ENCODE data around the gene RALGAPA2.

RALGAPA2 gene

DNA sequence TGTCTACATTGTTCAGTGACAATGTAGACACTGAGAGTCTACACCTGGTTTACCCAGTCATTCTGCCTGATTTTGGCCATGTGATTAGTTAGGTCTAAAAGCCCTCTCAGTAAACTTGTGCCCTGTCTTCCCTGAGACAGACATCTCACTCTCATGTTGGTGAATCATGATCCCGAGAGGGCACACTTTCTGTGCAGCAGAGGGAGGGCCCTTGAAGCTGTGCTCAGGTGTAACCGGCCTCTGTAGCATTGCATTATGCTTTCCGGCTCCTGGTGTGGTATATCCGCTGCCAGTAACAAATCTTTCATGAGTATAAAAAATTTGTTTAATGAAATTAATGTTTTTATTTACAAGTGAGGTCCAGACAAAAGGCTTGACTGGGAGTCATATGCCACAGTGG, 85.0 kb downstream of the RALGAPA2 start:
- no peak for DNase-seq

DNA sequence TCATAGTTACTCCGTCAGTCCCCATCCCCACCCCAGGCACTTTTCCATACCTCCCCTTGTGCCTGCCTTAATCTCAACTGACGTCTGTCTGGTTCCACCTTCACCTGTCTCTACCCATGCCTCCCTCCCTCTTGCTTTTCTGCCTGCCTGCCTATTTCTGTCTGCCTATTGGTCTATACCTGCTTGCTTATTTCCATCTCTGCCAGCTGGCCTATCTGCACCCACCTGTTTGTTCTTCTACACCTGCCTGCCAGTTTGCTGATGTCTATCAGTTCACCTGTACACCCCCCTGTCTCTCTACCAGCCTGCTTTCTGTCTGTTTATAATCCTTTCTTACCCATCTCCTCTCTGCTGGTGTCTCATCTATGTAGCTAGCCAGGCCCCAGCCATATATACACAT, 87.5 kb downstream of the RALGAPA2 start:
- DNase-seq = peak; percentile 96 to 97

DNA sequence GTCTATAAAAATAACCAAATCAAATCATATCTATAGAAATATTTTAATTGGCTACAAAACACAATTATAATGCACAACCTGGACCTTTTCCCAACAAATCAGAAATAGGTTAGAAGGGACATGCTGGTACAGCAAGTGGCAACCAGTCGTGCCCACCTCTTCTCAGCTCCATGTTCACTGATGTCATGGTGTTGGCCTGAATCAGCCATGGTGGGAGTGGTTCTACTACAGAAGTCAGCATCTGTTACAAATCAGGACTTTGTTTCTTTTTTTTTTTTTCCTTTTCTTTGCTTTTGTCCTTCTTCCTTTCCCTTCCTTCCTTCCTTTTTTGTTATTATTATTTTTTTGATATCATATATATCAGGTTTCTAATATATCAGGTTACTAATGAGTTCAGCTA, 91.2 kb downstream of the RALGAPA2 start:
- no peak for DNase-seq

DNA sequence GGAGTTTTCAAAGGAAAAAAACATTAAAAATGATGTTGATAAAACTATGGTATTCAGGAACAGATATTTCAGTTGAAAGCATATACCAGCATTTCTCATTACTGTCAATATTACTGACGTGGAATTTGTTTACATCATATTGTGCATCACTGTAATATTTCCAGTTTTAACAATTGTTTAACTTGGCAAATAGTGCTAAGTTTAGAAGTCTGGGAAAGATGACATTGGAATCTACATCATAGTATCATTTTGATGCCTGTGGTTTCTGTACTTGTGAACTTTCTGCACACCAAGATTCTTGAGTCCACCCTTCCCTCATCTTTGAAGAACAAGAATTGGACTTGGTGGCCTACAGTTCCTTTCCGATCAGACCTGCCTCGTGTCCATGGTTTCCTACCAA, 98.1 kb downstream of the RALGAPA2 start:
- DNase-seq = no peak

DNA sequence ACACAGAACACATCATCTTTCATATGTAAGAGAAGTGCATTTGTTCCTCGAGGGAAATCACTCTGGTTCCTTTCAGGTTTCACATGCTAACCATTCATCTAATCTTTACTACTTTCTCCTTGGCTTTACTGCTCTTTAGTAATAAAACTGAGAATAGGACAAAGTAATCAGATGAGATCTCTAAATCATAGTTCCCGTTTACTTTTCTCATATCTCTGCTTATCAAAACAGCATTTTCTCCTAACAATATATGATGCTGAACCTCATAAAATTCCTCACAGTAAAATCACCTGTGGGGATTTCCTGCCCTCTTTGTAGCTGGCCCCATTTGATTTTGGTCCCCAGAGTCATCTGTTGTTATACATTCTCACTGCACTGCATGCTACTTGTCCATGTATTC, 100.2 kb downstream of the RALGAPA2 start:
- DNase-seq = no peak

DNA sequence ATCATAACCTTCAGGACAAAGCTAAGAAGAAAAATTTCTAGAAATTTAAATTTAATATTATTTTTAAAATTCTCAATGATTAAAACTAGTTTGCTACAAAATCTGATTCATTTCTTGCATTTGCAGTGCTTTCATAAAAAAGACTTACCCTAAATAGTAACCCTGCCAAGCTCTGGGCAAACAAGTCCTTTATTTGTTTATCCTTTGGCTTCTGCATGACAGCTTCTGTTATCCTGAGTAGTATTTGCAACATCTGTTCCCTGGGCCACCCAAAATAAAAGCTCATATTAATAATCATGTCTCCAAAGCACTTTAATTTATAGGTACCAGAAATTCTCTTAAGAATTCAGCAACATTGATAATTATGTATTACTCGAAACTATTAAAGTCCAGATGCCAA, 101.3 kb downstream of the RALGAPA2 start:
- DNase-seq = no peak

DNA sequence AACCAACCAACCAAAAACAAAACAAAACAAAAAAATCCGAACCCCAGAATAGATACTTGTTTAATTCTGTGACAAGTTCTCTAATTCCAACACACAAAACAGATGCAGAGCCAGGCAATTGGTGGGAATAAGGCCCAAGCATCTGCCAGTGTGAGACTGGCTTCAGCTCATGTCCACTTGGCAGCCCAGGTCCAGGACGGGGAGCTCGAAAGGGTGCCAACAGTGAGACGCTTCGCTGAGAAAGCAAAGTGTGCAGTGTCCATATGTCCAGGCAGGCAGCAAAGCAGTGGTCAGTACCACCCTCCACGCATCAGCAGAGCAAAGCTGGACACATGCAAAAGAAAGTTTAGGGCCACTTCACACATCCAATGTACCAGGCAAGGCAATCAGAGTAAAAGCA, 102.9 kb downstream of the RALGAPA2 start:
- DNase-seq = no peak

DNA sequence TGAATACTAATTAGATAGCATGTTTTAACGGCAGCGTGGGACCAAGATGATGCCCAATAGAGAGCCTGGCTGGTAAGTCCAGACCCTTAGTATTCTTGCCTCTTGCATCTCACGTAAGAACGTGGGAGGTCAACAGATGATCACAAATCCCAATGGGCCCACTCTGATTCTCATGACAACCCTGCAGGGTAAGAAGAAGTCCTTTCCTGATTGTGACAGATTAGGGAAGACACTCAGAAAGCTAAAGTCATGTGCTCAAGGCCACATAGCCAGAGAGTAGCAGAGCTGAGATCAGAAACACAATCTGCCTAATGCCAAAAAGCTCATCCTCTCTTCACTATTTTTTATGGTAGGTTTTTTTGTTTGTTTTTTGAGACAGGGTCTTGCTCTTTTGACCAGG, 103.8 kb downstream of the RALGAPA2 start:
- no peak for DNase-seq

DNA sequence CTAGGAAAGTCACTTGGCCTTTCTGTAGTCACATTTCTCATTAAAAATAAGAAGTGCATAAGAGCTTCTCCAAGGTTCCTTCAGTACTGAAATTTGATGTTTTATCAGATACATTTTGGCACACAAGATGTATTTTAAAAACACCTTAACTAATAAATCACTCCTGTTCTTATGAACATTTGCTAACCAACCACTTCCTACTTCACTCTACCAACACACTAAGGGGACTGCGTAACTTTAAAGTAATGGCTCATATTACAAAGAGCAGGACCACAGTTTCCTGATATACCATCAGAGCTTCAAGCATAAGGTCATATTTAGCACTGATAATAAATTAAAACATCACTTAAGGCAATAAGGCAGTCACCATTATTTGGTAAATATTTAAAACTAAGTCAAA, 104.4 kb downstream of the RALGAPA2 start:
- DNase-seq = no peak

DNA sequence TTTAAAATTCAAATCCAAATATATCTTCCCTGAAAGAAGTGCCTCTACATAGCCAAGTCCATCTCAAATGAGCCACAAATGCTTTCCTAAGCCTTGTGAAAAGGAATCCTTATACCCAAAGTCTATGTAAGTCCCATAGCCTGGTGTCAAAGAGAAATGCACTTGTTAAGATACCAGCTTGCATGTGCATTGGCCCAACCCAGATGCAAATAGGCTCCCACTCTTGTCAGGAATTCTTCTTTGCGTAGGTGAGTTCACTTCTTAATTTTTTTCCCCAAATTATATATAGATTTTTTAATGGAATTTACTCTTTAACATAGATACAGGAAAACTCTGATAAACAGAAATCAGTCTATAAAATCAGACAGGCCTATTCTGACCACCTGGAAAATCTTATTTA, 105.6 kb downstream of the RALGAPA2 start:
- DNase-seq = no peak

DNA sequence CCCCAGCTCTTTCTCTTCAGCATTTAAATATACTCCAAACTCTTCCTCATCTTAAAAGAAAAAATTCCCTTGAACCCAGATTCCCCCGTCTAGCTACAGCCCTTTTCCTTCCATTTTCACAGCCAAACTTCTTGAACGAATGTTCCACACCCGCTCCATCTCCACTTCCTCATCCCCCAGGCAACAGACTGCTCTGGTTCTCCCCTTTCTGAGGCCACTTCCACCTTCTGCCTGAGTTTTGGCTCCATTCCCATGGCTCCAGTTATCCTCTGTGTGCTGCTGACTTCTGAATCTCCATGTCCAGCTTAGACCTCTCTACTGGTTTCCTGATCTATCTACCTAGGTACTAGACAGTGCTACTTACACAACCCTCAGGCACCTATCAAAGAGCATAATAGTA, 106.4 kb downstream of the RALGAPA2 start:
- no peak for DNase-seq

DNA sequence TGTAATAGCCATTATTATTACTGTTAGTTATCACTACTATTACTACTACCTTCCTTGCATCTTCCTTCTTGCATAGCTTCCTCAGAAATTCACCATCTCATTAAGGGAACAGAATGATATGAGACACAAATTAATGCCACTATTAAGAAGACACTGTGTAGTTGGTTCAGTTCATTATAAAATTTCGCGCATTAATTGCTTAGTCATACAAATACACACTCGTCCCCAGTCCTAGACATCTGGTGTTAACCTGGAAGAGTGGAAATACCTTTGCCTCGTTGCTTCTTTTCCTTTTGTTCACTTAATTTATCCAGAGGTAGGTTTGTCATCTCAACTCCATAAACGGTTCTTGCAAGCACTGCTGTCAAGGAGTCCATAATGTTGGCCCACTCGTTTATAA, 107.5 kb downstream of the RALGAPA2 start:
- DNase-seq = no peak

DNA sequence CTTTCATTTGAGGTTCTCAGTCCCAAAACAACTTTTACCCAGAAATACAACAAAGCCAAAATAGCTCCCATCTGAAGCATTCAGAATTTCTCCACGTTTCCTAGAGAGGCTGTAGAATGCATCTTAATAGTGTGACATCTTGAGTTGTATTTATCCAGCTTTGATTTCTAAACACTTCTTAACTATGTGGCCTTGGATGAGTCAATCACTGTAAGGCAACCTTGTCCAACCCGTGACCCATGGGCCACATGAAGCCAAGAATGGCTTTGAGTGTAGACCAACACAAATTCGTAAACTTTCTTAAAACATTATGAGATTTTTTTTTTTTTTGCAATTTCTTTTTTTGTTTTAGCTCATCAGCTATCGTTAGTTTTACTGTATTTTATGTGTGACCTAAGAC, 108.1 kb downstream of the RALGAPA2 start:
- DNase-seq = no peak

DNA sequence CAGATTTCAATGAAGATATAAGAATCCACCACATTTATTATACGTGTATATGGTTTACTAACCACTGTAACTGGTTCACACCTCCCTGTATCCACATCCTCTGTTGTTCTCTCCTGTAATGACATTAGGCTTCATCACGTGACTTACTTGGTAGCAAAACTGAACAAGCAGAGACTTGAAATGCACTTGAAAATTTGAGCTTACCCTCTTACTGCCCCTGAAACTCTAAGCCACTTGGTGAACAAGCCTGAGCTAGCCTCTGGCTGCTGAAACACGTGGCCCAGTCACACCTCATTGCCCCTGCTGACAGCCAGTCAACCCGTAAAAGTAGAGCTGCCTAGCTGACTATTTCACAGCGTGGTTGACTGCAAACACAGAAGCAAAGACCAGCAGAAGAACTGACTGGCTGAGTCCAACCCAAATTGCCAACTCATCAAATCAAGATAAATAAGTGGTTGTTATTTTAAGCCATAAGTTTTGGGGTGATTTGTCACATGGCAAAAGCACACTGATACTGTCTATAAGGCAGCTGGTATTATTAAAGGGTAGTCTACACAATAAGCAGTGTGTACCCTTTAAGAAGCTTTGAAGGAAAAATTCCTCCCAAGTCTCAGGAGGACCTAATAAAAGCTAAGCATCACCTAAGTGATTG, 109.0 kb downstream of the RALGAPA2 start:
- DNase-seq = peak; percentile 84 to 92

DNA sequence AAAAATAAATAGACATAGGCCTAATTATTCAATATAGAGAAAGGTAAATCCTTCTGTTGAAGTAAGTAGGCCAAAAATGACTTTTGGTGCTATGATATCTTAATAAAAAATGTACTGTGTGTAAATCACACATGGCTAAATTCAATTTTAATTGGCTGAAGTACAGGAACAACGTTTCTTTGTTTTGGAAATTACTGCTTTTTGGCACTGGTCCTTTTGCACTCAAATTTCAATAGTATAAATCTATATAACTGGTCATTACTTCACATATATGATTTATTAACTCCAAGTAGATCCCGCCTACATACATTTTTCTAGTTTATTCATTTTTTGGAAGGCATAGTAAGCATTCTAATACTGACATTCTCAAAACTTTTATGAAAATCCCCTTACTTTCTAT, 114.5 kb downstream of the RALGAPA2 start:
- no peak for DNase-seq

DNA sequence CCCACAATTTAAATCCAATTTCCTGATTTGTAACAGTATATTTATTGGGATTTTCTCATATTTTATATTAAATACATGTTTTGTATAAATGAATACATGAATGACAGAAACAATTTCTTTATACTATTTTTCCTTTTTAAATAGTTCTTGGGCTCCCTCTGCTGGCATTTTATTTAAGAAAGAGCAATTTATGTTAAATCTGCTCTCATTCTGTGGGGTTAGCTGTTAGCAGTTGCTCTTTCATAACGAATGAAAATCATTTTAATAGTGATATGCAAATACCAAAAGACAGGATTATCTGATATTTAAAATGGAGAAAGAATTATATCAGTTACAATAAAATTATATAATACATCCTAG, 118.3 kb downstream of the RALGAPA2 start:
- peak; percentile 58 to 77 for DNase-seq

DNA sequence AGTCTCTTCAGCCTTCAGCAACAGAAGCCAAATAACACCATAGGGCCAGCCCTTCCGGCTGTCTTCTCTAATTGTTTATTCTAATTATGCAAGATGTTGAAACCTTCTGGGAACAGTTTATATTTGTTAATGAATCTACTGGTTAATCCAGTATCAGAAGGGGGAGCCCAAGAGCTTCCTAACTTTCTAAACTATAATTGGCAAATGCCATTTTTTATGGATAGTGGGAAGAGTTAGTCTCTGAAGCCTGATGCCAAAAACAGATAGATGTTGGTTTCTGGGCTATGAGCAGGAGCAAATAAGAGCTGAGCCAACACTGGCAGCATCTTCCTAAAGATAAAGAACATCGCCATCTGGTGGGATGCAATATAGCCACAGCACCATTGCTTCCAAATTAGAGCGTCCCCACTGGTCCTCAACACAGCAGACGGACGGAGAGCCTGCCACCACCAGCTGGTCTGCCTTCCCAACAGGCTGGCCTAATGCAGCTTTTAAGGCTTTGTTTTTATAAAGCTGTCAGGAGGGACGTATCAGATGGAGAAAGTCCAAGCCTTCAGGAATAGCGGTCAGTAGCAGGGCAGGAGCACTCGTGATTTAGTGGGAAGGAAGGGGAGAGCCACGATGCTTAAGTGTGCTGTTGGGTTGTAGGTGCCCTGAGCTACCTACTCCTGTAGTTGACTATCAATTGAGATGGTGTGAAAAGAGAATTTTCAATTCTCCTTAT, 118.8 kb downstream of the RALGAPA2 start:
- DNase-seq = peak; percentile 77 to 92

DNA sequence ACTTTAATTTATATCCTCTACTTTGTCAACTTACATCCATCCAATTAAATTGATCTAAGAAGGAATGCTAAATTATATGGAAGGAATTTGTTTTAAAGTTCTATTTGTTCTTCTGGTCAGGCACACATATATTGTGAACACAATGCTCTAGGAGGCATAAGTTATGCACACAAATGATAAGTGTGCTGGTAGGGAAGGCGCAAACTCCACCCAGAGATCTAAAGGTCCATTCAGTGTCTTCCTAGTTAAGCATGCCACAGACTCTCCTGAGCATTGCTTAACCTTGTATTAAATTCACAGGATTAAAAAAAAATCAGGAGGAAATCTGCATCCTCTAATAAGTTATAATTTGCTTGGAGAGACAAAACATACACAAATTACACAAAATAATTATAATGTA, 127.3 kb downstream of the RALGAPA2 start:
- no peak for DNase-seq

DNA sequence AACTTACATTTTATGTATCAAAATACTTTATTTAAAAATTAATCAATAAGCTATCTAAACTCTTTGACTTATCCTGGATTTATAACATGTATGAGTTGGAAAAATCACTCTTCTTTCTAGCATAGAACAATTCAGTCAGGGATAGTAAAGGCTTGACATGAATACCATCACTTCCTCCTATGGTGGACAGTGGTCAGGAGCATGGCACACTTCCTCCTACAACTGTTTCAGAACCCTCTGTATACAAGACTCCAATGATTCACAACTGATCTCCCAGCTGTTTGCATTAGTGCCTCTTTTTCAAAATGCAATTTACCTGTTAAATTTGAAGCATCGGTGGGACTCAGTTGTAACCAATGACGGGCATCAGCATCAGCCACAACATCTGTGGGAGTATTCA, 129.7 kb downstream of the RALGAPA2 start:
- no peak for DNase-seq

DNA sequence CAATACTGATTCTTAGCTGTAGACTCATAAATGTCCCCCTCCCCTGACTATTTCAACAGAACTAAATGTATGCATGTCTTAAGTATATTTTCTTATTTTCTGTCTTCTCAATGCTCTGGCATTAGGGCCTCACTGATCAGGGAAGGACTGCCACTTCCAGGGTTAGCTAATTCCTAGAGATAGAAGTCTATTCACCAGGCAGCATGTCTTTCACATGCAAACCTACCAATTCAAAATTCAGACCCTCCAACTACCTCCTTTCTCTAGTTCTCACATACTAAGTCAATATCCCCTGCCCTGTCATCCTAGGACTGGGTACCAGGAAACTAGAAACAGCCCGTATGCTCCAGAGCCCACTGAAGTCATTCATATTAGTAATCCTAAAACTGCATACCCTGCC, 132.3 kb downstream of the RALGAPA2 start:
- no peak for DNase-seq

DNA sequence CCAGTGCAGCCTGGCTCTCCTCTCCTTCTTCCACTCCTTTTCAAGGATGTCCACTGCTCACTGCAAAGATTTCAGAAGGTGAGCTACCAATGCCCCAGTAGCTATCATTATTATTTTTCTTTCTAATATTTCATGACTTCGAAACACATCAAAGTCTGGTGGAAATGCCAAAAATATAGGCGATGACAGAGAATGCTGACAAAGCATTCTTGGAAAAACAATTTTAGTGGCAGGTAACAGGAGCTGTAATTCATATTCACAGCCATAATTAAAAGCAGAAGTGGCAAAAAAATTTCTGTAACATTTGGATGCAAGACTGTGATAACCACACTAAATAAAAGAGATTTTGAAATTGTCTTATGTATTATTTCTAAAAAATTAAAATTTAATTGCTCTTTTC, 133.6 kb downstream of the RALGAPA2 start:
- DNase-seq = no peak

DNA sequence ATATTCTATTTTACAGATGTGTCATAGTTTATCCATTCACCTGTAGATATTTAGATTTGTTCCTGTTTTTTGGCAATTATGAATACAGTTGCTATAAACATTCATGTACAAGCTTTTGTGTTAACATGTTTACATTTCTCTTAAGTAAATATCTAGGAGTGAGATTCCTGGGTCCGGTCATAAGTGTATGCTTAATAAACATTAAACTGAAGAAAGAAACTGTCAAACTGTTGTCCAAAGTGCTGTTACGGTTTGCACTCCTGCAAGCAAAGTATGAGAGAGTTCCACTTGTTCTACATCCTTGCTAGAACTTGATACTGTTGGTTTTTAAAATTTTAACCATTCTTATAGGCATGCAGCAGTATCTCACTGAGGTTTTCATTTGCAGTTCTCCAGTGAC, 138.6 kb downstream of the RALGAPA2 start:
- no peak for DNase-seq

DNA sequence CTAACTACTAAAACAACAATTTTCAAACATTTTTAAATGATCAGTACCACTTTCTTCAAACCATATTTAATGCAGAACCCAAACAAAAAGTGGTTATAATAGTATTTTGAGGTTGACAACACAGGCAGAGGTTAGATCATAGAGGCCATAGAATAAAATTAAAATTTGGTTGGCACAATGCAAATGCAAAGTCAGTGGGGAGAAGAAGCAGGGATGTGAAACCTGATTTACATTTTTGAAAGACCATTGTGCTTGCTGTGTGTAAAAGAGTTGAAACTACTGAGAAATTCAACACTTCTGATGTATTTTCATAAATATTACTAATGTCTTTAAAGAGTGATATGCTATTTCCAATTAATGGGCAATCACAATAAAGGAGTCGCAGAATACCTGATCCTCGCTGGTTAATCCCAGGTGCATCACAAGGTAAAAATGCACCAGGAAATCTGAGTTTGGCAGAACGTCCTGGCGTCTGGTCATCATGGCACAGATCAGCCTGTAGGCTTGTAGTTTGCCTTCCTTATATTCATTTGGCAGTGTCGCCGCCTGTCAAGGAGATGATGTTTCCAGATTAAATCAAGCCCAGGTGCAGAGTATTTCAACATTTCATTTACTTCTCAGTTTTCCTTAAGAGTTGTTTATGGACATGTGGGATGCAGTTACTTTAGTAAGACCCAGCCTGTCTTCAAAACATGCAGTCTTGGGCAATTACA, 141.2 kb downstream of the RALGAPA2 start:
- DNase-seq = peak; percentile 43 to 73

DNA sequence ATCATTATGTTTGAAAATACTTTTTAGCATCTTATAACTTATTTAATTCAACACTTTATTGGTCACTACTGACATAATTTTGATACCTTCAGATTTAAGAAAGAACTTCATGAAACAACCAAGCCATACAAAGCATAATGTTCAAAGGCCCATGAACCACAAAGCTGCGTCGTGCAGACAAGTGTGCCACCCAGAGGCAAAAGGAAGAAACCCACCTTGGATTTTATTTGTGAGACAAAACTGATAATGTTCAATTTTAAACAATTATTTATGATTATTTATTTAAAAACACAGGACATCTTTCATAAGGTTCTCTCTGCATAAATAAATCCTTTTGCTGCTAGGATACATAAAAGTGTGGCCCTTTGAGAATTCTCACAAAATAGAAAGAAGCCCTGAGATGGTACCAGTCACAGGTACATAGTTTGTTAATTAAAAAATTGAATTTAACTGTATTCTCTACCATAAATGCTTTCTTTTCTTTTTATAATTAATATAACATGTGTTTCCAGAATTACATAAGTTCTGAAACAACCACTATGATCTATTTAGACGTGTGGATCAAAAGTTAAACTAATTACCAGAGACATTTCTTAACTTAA, 143.7 kb downstream of the RALGAPA2 start:
- peak; percentile 24 to 80 for DNase-seq
